HG02870 (cell line): ENCODE measurements around the gene AMBRA1.

Experiments used
- ATAC-seq: cut with Tn5 transposase; IDR thresholded peaks from one replicate; pipeline ENCODE4 v1.9.1; 2021; ENCODE audit warnings: mild to moderate bottlenecking, moderate library complexity; ENCODE audit not compliant: unreplicated experiment

AMBRA1 gene

DNA sequence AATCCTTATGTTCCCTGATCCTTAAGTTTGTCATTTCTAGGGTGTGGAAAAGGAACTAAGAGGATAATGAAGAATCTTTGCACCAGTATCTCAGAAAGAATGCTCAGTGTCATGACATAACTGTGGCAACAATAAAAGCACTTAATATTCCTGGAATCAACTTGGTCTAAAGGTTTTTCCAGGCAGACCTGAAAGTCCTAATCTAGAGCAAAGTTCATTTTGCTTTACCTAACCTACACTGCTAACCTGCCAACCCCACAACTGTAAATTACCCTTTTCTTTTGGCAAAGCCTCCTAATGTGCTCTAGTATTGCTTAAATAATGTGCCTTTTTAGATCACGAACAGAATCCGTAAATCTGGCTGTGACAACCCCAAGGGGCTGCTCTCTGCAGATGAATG, 82.5 kb downstream of the AMBRA1 start:
- ATAC-seq = no peak

DNA sequence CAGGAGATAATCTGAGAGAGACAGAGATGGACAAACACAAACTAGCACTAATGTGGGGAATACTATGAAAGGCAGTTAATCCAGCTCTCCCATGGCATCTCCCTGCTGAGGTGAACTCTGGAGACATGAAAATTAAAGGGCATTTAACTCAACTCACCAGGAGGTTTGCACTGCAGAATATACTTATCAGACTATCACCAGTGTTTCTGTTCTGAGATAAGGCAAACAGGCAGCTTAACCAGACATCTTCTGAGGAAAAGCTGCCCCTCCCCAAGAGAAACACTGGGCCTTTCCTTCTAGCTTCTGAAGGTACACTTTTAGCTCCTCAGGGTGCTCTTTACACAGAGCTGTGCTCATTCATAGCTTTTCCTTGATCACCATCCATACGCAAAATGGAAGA, 85.5 kb downstream of the AMBRA1 start:
- no peak for ATAC-seq

DNA sequence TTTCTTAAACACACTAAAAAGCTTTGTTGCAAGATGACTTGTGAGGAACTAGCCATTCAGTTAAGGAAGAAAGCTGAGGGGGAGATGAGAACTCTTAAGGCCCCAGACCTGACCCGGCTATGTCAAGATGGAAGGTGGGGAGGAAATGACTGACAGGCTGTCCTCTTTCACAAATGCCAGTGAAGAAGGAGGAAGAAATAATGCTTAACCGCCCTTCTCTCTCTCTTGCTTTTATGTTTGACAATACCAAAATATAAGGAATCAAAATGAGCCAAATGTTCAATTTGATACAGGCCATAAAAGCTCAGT, 87.4 kb downstream of the AMBRA1 start:
- ATAC-seq = no peak

DNA sequence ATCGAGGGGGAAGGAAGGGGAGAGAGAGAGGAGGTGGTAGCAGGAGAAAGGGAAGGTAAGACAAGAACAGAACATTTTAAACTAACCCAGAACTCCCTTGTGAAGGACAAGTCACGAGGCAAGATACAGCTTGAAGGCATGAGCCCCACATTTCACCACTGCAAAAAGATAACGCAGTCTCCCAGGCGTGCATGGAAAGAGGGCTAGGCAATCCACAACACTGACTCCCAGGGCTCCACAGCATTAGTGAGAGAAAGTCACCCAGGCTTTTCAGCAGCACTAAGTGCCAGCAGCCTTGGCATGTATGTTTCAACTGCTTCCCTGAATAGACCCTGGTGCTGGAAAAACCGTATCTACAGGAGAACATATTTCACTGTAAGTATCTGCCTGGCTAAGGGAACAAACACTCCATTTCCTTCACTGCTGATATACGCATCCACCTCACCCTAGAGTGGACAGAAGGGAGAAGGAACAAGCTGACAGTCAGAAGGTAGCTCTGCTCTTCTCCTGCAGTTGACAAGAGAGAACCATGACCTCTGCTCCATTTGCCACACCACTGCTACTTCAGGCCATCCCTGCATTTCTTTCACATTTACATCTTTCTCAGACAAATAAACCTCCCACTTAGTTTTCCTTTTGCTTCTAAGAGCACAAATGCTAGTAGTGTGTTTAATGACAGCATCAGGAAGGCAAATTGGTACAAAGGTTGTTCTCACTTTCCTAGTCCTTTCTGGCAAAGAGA, 87.9 kb downstream of the AMBRA1 start:
- no peak for ATAC-seq

DNA sequence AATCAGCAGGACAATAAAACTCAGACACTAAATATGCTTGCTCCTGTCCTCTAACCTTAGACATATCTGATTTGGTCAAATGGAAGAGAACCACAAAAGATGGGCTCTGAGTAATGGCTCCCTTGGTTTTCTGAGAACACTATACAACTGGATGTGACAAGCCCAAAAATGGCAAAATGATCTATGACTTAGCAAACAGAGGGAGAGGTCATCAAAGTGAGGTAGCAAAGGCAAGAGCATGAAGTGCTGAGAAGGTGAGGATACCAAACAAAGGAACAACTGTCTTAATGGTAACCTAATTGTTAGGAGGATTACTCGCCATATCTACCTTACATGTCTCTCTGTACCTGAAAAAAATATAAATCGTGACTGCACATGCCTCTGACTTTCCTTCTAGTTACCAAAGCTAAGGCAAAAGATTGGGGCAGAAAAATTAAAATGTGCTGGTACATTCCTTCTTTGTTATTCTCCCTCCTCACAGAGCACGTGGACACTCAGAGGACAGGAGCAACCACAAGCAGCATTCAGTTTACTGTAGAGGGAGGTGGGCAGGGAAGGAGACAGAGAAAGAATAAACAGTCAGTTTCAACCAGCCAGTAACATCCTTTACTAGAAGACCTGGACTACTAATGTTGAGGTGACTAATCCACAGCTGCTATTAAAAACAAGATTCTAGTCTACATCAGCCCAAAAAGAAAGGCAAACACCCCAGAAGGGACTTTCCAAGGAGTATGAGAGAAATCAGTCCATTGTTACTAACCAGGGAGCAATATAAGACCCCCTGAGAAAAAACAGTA, 88.8 kb downstream of the AMBRA1 start:
- peak; percentile 66 for ATAC-seq

DNA sequence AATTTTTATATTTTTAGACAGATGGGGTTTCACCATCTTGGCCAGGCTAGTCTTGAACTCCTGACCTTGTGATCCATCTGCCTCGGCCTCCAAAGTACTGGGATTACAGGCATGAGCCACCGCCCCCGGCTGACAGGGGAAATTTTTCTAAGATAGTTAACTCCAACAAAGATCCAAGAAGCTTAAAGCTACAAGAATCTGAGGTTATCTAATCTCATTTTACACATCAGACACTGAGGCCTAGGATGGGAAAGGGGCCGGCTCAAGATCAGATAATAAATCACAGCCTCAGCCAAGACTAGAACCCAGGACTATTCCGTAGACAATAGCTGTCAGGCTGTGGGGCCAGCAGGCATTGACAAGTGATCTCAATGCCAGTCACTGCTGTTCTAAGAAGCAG, 94.0 kb downstream of the AMBRA1 start:
- ATAC-seq = no peak

DNA sequence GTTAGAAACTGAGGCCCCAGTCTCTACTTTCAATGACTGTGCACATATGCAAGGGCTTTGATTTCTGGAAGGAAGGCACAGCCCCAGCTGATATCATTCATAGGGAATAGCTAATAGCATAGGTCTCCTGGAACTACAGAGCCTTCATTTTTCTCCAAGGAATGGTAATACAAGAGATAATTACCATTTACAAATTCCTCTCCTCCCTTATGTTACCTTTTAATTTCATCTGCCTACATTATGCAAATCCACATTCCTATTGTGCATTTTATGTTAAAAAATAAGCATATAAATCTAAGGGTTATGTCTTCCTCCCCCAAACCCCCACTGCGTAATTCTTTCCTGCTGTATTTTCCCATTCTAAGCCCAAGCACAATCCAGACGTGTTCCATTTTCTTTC, 94.9 kb downstream of the AMBRA1 start:
- no peak for ATAC-seq

DNA sequence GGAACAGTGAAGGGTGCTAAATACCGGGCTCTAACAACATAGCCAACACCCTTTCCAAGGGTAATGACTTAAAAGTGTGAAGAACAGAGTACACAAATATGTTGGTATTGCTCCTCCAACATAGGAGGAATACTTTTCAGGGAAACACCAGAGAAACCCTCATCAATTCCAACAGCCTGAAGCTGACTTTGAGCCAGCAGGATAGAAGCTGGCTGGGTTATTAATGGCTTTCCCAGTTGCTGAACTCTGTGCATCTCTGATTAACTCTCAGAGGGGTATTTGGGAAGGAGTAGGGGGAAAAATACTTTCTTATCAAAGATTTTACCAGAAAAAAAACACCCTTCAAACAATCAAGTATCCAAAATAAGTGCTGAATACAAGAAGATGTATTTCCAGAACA, 95.6 kb downstream of the AMBRA1 start:
- no peak for ATAC-seq

DNA sequence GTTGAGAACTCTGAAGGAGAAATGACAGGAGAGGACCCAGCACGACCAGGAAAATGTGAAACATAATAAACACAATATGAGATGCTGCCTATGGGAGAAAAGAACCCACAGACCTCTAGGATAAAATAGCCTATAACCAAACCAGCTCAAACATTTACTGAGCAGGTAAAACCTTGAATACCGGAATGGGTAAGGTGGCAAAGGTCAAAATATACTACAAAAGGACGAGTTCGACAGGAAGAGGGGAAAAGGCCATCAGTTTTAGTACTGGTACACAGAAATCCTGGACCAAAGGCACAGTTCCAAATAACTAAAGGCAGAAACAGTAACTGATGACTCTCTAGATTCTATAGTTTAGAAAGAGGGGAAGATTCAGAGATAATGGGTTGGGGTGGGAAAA, 96.3 kb downstream of the AMBRA1 start:
- no peak for ATAC-seq

DNA sequence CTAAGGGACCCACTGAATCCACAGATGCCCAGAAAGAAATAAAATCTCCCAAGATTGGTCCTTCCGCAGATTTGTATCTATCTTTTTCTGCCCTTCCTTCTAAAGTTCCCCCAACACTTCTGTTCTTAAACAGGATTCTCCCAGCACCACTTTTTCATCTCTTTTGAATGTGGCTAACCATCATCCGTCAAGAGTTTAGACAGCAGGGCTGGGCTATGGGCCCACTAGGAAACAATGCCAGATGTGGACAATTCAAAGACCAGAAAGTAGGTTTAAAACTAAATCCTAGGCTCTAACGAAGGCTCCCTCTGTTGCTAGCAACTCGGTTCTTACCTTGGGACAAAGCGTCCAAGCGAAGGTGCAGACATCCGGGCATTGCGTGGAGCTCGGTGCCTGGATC, 100.0 kb downstream of the AMBRA1 start:
- no peak for ATAC-seq

DNA sequence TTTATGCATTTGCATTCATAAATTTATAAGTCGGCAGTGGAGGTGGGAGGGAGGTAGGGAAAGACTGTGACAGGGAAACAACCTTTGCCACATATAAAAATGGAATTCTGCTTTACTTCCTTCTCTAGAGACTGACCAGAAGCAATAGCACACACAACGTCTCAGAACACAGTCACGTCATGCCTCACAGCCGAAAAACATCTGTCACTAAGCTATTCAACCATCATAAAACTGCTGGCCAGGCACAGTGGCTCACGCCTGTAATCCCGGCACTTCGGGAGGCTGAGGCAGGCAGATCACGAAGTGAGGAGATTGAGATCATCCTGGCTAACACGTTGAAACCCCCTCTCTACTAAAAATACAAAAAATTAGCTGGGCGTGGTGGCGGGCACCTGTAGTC, 101.3 kb downstream of the AMBRA1 start:
- no peak for ATAC-seq

DNA sequence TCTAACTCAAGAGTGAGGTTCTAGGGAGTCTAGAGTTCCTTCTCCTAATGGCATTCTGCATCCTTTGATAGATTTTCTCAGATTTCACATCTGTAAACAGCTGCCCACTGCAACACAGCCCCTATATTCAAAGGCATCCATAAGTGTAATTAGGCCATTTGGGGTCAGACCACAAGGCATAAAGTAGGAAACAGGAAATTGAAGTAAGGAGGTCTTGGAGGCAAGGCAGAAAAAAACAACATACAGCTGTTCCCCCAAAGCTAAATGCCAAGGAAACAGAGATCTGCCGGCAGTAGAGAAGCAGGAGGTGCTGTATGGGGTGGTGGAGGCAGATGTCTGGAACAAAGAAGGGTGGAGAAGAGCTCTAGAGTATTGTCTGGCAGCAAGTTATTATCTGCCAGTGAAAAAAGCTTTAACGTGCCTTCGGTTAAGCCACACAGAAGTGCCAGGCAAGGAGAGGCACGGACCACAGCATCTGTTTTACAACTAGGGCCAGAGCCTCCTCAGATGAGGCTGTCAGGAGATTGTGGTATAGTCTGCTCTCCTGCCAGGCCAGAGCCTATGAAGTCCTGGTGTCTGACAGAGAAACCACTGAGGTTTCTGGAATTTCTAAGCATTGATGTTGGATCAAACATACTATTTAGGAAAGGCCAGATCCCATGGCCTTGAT, 102.0 kb downstream of the AMBRA1 start:
- ATAC-seq = no peak

DNA sequence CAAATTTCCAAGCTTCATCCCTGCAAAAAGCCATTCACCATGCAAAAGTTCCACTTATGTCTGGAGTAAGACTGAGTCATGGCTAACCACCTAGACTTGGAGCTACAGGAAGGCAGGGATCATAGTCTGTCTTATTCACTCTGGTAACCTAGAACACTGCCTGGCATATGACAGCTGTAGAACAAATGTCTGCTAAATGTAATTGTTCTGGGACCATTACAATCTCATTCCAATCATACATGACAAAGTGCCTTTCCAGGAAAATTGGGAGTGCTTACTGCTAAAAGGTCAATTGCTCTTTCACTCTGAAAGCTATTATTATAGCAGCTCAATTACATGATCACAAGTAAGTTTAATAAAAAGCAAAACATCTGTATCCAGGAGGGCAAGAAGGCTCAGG, 103.2 kb downstream of the AMBRA1 start:
- ATAC-seq = no peak

DNA sequence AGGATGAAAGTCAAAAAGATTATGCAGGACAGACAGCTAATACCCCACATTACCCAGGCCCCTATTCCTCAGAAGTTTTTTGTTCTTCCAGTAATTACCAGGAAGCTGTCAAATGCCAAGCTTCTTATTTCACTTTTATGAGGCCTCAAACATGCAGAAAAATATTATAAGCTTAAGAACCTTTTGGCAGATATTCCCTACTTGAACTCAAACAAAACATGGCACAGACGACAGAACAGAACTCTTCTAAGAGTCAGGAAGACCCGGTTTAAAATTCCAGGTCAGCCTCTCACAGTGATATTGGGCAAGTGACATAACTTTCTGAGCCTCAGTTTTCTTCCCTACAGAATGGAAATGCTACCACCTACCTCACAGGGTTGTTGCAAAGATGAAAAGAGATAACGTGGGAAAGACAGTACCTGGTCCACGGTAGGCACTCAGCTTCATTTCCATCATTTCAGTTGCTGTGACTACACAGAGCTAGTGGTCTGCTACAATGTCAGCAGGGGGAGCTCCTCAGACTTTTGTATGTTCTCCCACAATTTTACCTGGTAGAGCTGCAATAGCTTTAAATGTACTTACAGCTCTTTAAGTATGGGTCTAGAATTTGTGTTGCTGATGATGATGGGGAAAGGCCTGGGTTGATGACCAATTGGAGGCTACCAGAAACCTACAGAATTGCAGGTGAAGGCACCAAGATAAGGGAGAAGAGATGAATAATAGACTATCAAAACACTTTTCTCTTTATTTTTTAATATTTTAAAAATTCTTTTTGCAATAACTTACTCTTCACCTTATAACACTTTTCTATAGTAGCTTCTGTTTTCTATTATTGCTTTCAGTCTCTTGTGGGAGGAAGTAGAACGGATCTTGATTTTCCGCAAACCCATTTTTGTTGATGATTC, 103.9 kb downstream of the AMBRA1 start:
- no peak for ATAC-seq

DNA sequence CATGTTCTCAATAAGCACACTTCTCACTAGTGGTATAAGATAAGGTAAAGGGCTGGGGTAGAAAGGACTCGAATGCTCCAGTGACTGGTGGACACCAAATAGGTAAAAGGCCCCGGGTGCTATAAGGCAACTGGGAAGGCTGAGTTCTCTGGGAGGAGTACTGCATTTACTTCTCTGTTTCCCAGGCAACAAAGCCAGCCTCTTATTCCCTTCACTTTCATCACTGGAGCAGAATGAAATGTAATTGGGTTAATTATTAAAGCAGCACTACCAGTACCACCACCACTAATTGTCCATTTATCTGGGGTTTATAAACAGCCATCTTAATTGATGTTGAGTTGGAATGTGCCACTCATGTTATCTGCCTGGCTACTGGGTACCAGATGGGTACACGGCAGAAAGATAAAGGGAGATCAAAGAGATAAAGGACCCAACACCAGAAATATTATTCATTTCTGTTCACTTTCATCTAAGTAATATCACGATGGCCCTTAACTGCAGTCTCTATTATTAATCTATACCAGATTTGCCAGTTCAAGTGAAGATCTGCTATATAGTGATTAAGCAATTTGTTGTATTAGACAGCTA, 107.9 kb downstream of the AMBRA1 start:
- no peak for ATAC-seq

DNA sequence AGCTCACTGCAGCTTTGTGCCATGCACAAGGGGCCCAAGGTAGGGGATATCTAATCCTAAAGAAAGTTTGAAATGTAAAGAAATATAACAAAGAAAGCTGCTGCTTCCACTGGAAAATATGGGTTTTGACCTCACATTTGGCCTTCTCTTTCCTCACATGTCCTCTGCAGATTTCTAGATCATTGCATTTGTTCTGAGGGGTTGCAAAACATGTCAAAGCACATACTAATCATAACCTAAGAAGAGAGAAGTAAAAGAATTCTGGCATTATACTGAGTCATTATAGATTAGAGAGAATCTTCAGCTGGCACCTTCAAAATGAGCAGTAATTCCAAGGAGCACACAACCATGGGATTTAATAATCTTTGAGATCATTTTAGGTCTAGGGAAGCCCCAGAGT, 109.7 kb downstream of the AMBRA1 start:
- no peak for ATAC-seq

DNA sequence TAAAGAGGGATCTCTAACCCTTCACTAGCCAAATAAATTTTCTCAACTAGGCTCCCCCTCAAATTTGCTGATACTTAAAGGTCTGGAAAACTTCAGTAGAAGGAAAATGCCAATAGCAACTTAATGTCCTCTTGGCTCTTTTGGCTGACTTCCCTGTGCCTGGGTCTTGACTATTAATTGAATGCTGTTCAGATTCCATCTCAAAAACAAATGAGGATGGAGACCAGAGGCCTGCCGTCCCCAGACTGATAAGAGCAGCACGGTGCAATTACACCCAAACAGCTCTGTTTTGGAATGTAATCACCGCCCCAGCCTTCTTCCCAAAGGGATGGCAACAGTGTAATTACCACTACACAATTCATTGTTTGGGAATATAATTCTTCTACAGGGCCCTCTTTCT, 112.9 kb downstream of the AMBRA1 start:
- ATAC-seq = no peak

DNA sequence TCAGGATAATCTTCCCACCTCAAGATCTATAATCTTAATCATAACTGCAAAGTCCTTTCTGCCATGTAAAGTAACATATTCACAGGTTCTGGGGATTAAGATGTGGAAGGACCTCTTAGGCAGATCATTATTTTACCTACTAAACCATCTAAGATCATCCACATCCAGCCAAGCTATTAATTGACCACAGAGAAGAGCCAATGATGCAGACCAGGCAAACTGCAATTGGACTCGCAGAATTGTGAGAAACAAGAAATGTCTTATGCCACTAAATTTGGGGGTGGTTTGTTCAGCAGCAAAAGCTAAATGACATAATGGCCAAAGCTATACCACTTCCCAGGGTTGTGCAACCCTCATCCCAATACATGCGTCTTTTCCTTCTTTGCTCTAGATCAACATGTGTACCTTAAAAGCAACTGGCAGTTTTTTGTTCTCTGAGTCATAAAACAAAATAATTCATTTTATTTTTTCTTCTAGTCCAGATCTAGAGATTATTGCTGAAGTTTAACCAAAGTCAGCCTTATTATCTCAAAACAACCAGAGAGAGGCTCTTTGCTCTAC, 113.6 kb downstream of the AMBRA1 start:
- no peak for ATAC-seq

DNA sequence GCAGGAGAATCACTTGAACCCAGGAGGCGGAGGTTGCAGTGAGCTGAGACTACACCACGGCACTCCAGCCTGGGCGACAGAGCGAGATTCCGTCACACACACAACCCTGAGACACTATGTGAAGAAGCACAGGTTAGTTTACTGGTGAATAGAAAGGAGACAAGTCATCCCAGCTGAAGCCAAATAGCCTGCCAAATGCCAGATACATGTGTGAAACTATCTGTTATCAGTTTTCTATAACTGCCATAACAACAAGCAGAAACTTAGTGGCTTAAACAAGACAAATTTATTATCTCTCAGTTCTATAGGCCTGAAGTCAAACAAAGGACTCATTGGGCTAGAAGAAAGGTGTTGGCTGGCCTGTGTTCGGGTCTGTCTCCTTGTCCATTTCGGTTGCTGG, 114.2 kb downstream of the AMBRA1 start:
- no peak for ATAC-seq

DNA sequence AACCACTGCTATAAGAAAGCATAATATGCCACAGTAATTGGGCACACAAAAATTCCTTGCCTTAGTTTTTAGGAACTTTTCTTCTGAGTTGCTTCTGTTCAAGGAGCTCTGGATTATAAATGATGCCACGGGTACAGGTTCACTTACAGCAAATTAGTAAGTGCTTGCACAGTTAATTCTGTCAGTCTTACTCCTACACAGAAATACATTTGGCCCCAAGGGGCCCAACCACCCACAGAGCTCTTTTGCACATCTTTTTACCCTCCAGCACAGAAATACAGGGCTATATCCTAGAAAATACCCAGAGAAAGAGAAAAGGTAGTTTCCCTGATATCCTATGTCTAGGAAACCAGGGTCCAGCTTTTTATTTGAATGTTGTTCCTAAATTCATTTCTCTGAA, 115.6 kb downstream of the AMBRA1 start:
- ATAC-seq = no peak
